ENCODE data around the gene ZNF836. TPM values are rescaled to one million over a fixed set of nuclear protein-coding genes. Genes with fewer than 3 reads are reported as not detected.

The ZNF836 gene
- polyA plus RNA-seq, 3 donors, result 2.3 to 4.8 (median 2.6) TPM

- Mint-ChIP-seq H3K4me1 (no peaks in the 10 kb centered on the region), H3K4me3 (no peak overlapping the region), H3K36me3 (peaks cover 31 to 46% of the 10 kb centered on the region in 2 donors), H3K9me3 (peaks cover 57 to 94% (median 90%) of the 10 kb centered on the region in 7 donors), H3K27ac (no peak overlapping the region), H3K27me3 (ENCODE audit: low read depth in 3 of 3) (no peaks in the 10 kb centered on the region)
- peak overlapping the region in 1 of 3 experiments; percentile 31 for H3K4me3 ChIP-seq (replicated peaks in 1 of 3; ENCODE audit: low read depth in 2 of 3, low read length in 3 of 3)
- no peaks in the 10 kb centered on the region for H3K79me2 ChIP-seq (ENCODE audit: insufficient read depth, low read length)
- intact Hi-C loops (cut with micrococcal nuclease), result no loop called here
- no peak overlapping the region for H3K27ac ChIP-seq (ENCODE audit: low read depth in 1 of 2, low read length in 2 of 2)
- no peak overlapping the region for H3K9ac ChIP-seq (ENCODE audit: insufficient read depth, low read length, poor library complexity, severe bottlenecking)
- peaks cover 17 to 56% of the 10 kb centered on the region in 2 donors for H3K36me3 ChIP-seq (replicated peaks in 1 of 2; ENCODE audit: control insufficient read depth in 1 of 2, insufficient read depth in 2 of 2, low read length in 2 of 2)
- DNase-seq, result no peak
- H3K27me3 ChIP-seq (ENCODE audit: control insufficient read depth in 2 of 2, insufficient read depth in 2 of 2, low read length in 2 of 2), result no peaks in the 10 kb centered on the region
- H3K4me2 ChIP-seq (replicated peaks; ENCODE audit: extremely low read depth, low read length, poor library complexity, severe bottlenecking), result no peak overlapping the region
- peaks cover 58 to 99% of the 10 kb centered on the region in 2 donors for H3K9me3 ChIP-seq (replicated peaks in 1 of 2; ENCODE audit: control insufficient read depth in 1 of 2, insufficient read depth in 1 of 2, low read length in 2 of 2)
- no peak overlapping the region for H2AFZ ChIP-seq (ENCODE audit: insufficient read depth, low read depth, low read length, poor library complexity, severe bottlenecking)
- TF ChIP-seq, protein P1, sequence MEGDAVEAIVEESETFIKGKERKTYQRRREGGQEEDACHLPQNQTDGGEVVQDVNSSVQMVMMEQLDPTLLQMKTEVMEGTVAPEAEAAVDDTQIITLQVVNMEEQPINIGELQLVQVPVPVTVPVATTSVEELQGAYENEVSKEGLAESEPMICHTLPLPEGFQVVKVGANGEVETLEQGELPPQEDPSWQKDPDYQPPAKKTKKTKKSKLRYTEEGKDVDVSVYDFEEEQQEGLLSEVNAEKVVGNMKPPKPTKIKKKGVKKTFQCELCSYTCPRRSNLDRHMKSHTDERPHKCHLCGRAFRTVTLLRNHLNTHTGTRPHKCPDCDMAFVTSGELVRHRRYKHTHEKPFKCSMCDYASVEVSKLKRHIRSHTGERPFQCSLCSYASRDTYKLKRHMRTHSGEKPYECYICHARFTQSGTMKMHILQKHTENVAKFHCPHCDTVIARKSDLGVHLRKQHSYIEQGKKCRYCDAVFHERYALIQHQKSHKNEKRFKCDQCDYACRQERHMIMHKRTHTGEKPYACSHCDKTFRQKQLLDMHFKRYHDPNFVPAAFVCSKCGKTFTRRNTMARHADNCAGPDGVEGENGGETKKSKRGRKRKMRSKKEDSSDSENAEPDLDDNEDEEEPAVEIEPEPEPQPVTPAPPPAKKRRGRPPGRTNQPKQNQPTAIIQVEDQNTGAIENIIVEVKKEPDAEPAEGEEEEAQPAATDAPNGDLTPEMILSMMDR (IDR thresholded peaks at IDR 0.05), result no peak
- no peaks in the 10 kb centered on the region for H3K4me1 ChIP-seq (ENCODE audit: control insufficient read depth in 1 of 2, insufficient read depth in 2 of 2, low read length in 2 of 2)
- no peaks in the 10 kb centered on the region for H4K20me1 ChIP-seq (ENCODE audit: insufficient read depth, low read length)
- WGBS (ENCODE audit: insufficient coverage), result 100% methylated on average over 1 of the region's 15 CpGs
These were observed 15.6 kb downstream of the ZNF836 start for GRCh38 chr19:52155596-52156359.

GRCh38 chr19:52148256-52148655, 23.2 kb downstream of the ZNF836 start:
- intact Hi-C loops (cut with micrococcal nuclease), result no loop called here
- Histone ChIP-seq H3K9ac (ENCODE audit: insufficient read depth, low read length, poor library complexity, severe bottlenecking) (no peak overlapping the region), H3K36me3 (replicated peaks in 1 of 2; ENCODE audit: control insufficient read depth in 1 of 2, insufficient read depth in 2 of 2, low read length in 2 of 2) (no peaks in the 10 kb centered on the region), H4K20me1 (ENCODE audit: insufficient read depth, low read length) (no peaks in the 10 kb centered on the region), H3K9me3 (replicated peaks in 1 of 2; ENCODE audit: control insufficient read depth in 1 of 2, insufficient read depth in 1 of 2, low read length in 2 of 2) (peaks cover 60 to 93% of the 10 kb centered on the region in 2 donors), H3K4me2 (replicated peaks; ENCODE audit: extremely low read depth, low read length, poor library complexity, severe bottlenecking) (no peak overlapping the region), H3K4me3 (replicated peaks in 1 of 3; ENCODE audit: low read depth in 2 of 3, low read length in 3 of 3) (no peak overlapping the region), H3K27ac (ENCODE audit: low read depth in 1 of 2, low read length in 2 of 2) (no peak overlapping the region), H3K27me3 (ENCODE audit: control insufficient read depth in 2 of 2, insufficient read depth in 2 of 2, low read length in 2 of 2) (no peaks in the 10 kb centered on the region), H3K79me2 (ENCODE audit: insufficient read depth, low read length) (no peaks in the 10 kb centered on the region), H2AFZ (ENCODE audit: insufficient read depth, low read depth, low read length, poor library complexity, severe bottlenecking) (no peak overlapping the region), H3K4me1 (ENCODE audit: control insufficient read depth in 1 of 2, insufficient read depth in 2 of 2, low read length in 2 of 2) (no peaks in the 10 kb centered on the region)
- peaks cover 0 to 2% (median 0%) of the 10 kb centered on the region in 3 donors for H3K27me3 Mint-ChIP-seq (ENCODE audit: low read depth in 3 of 3)
- TF ChIP-seq, protein P1 (IDR thresholded peaks at IDR 0.05), result no peak
- H3K4me3 Mint-ChIP-seq, result no peak overlapping the region
- H3K36me3 Mint-ChIP-seq, result no peaks in the 10 kb centered on the region
- H3K4me1 Mint-ChIP-seq, result no peaks in the 10 kb centered on the region
- H3K27ac Mint-ChIP-seq, result no peak overlapping the region
- H3K9me3 Mint-ChIP-seq, result peaks cover 28 to 88% (median 76%) of the 10 kb centered on the region in 7 donors
- DNase-seq, result no peak
